ENCODE measurements around the gene AKIRIN2. TPM values are rescaled to one million over a fixed set of nuclear protein-coding genes. Genes with fewer than 3 reads are reported as not detected.

Gene AKIRIN2
- total RNA-seq: 10 to 100 TPM; 43.6 to 57.8 TPM
- polyA plus RNA-seq (ENCODE audit: insufficient read length in 6 of 6): 10 to 100 TPM; 64.7 to 71.4 (median 68.0) TPM
- long read RNA-seq, donor 1, transcript AKIRIN2-201 (5 exons, 1,662 nt): major isoform, 27 of 27 reads
- long read RNA-seq, donor 1, partial matches to known transcripts: 0 of 27 reads
- long read RNA-seq, donor 1, other reads (novel, unspliced or antisense): 0 of 27 reads
- long read RNA-seq, donor 2, transcript AKIRIN2-201 (5 exons, 1,662 nt): major isoform, 17 of 23 reads
- long read RNA-seq, donor 2, partial matches to known transcripts: 6 of 23 reads
- long read RNA-seq, donor 2, other reads (novel, unspliced or antisense): 0 of 23 reads
- long read RNA-seq, donor 3, transcript AKIRIN2-201 (5 exons, 1,662 nt): major isoform, 15 of 15 reads
- long read RNA-seq, donor 3, partial matches to known transcripts: 0 of 15 reads
- long read RNA-seq, donor 3, other reads (novel, unspliced or antisense): 0 of 15 reads
- long read RNA-seq, donor 4, transcript AKIRIN2-201 (5 exons, 1,662 nt): major isoform, 15 of 21 reads
- long read RNA-seq, donor 4, partial matches to known transcripts: 5 of 21 reads
- long read RNA-seq, donor 4, other reads (novel, unspliced or antisense): 1 of 21 reads
- long read RNA-seq, donor 5, transcript AKIRIN2-201 (5 exons, 1,662 nt): major isoform, 15 of 15 reads
- long read RNA-seq, donor 5, partial matches to known transcripts: 0 of 15 reads
- long read RNA-seq, donor 5, other reads (novel, unspliced or antisense): 0 of 15 reads
- long read RNA-seq, donor 6, transcript AKIRIN2-201 (5 exons, 1,662 nt): major isoform, 13 of 33 reads
- long read RNA-seq, donor 6, partial matches to known transcripts: 20 of 33 reads
- long read RNA-seq, donor 6, other reads (novel, unspliced or antisense): 0 of 33 reads
- long read RNA-seq, donor 7, partial matches to known transcripts: 0 of 4 reads
- long read RNA-seq, donor 7, other reads (novel, unspliced or antisense): 0 of 4 reads
- long read RNA-seq, donor 8, transcript AKIRIN2-201 (5 exons, 1,662 nt): major isoform, 13 of 13 reads
- long read RNA-seq, donor 8, partial matches to known transcripts: 0 of 13 reads
- long read RNA-seq, donor 8, other reads (novel, unspliced or antisense): 0 of 13 reads
- long read RNA-seq, donor 9: 0 reads
- long read RNA-seq, donor 10, transcript AKIRIN2-201 (5 exons, 1,662 nt): major isoform, 20 of 26 reads
- long read RNA-seq, donor 10, partial matches to known transcripts: 3 of 26 reads
- long read RNA-seq, donor 10, other reads (novel, unspliced or antisense): 3 of 26 reads
- long read RNA-seq, donor 11, transcript AKIRIN2-201 (5 exons, 1,662 nt): major isoform, 40 of 40 reads
- long read RNA-seq, donor 11, partial matches to known transcripts: 0 of 40 reads
- long read RNA-seq, donor 11, other reads (novel, unspliced or antisense): 0 of 40 reads
- long read RNA-seq, donor 12, transcript AKIRIN2-201 (5 exons, 1,662 nt): major isoform, 18 of 18 reads
- long read RNA-seq, donor 12, partial matches to known transcripts: 0 of 18 reads
- long read RNA-seq, donor 12, other reads (novel, unspliced or antisense): 0 of 18 reads

- DNase-seq (peak; percentile 96 to 99 (median 98)), ATAC-seq (peak; percentile 91)
- H3K9me3 ChIP-seq: no peaks in the 10 kb centered on the region
- no peaks in the 10 kb centered on the region for H3K27me3 ChIP-seq
- intact Hi-C loops (cut with DNase I): no loop called here
- H3K27ac ChIP-seq: peak within 1 kb of the TSS; percentile 98 to 100
- no peaks in the 10 kb centered on the region for H3K36me3 ChIP-seq
- peak within 1 kb of the TSS; percentile 90 to 92 for H3K4me3 ChIP-seq
- peaks cover 15 to 43% of the 10 kb centered on the region in 2 donors for H3K4me1 ChIP-seq
- TF ChIP-seq CTCF (IDR thresholded peaks at IDR 0.05): no peak
Measured at GRCh38 chr6:87701676-87702588, at the start of gene AKIRIN2. TSS of gene AKIRIN2 (minus strand) at chr6:87702233. CDS start at chr6:87701684, 549 bp downstream.

- Histone ChIP-seq H3K27me3 (no peaks in the 10 kb centered on the region), H3K4me3 (no peak overlapping the region), H3K27ac (peak overlapping the region in 1 of 2 donors; percentile 51), H3K9me3 (no peaks in the 10 kb centered on the region), H3K4me1 (peaks cover 0 to 4% of the 10 kb centered on the region in 2 donors), H3K36me3 (no peaks in the 10 kb centered on the region)
- peak; percentile 38 for ATAC-seq
- intact Hi-C loops (cut with DNase I): no loop called here
- no peak for TF ChIP-seq CTCF (IDR thresholded peaks at IDR 0.05)
- no peak for DNase-seq
Measured at GRCh38 chr6:87747646-87748045, 45.6 kb upstream of the AKIRIN2 start.

- ATAC-seq: no peak
- intact Hi-C loops (cut with DNase I): no loop called here
Measured at GRCh38 chr6:87745966-87746721, 44.1 kb upstream of the AKIRIN2 start.

More at GRCh38 chr6:87745966-87746721, 44.1 kb upstream of the AKIRIN2 start:
- no peaks in the 10 kb centered on the region for H3K9me3 ChIP-seq
- no peaks in the 10 kb centered on the region for H3K27me3 ChIP-seq
- H3K27ac ChIP-seq: no peak overlapping the region
- DNase-seq: no peak
- TF ChIP-seq CTCF (IDR thresholded peaks at IDR 0.05): no peak
- H3K4me1 ChIP-seq: peaks cover 0 to 11% of the 10 kb centered on the region in 2 donors
- H3K4me3 ChIP-seq: no peak overlapping the region
- H3K36me3 ChIP-seq: no peaks in the 10 kb centered on the region

Data from left lung (tissue), 14 donors.